GM20000 (cell line): ENCODE data around the gene CYP2W1.

Experiments
- DNase-seq: peaks from one replicate; pipeline ENCODE4 v3.0.0; 2012; ENCODE audit warnings: low spot score
- TF ChIP-seq, protein P1 (sequence below): IDR thresholded peaks from 2 replicates; pipeline ENCODE4 v1.5.1; 2012; ENCODE audit warnings: mild to moderate bottlenecking, control low read depth; ENCODE audit errors: extremely low read depth, missing control alignments

The CYP2W1 gene

DNA sequence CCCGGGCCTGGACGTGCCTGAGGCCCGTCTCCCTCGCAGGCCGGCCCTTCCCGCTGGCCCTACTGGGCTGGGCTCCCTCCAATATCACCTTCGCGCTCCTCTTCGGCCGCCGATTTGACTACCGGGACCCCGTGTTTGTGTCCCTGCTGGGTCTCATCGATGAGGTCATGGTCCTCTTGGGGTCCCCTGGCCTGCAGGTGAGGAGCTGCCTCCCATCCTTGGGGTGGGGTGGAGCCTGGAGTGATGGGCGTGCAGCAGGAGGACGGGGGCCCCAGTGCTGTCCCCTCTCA lies 2.1 kb downstream of the CYP2W1 start:
- TF ChIP-seq, protein P1, sequence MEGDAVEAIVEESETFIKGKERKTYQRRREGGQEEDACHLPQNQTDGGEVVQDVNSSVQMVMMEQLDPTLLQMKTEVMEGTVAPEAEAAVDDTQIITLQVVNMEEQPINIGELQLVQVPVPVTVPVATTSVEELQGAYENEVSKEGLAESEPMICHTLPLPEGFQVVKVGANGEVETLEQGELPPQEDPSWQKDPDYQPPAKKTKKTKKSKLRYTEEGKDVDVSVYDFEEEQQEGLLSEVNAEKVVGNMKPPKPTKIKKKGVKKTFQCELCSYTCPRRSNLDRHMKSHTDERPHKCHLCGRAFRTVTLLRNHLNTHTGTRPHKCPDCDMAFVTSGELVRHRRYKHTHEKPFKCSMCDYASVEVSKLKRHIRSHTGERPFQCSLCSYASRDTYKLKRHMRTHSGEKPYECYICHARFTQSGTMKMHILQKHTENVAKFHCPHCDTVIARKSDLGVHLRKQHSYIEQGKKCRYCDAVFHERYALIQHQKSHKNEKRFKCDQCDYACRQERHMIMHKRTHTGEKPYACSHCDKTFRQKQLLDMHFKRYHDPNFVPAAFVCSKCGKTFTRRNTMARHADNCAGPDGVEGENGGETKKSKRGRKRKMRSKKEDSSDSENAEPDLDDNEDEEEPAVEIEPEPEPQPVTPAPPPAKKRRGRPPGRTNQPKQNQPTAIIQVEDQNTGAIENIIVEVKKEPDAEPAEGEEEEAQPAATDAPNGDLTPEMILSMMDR: no peak

DNA sequence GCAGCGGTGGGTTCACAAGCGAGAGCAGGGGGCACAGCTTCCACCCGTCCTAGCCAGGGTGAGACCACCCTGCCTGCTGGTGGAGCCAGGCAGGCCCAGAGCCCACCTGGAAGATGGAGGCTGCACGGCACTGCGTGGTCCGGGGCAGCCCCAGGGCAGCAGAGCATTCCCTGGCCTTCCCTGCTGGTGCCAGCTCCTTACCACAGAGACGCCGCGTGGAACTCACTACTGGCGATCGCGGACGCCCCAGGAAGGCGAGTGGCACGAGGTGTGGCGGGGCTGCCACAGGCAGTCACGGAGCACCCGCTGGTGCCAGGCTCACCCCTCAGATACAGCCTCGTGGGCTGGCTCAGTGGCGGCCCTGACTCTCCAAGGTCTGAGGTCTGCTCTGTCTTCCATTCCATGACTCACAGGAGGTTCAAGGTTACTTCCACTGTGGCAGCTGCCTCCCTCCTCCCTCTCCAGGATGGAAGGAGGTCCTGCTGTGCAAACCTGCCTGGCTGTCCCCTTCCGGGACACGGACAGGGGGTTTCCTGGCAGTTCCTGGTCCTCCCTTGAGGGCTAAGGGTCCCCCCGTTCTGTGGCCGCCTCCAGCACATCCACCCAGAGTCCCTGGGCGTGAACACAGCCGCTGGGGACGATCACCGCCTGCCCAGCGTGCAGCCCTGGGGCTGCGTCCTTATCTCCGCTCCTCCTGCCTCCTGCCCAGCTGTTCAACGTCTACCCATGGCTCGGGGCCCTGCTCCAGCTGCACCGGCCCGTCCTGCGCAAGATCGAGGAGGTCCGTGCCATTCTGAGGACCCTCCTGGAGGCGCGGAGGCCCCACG lies 3.1 kb downstream of the CYP2W1 start:
- no peak for DNase-seq
- TF ChIP-seq, protein P1: no peak

More for the DNA sequence above, 2.1 kb downstream of the CYP2W1 start:
- DNase-seq: no peak

DNA sequence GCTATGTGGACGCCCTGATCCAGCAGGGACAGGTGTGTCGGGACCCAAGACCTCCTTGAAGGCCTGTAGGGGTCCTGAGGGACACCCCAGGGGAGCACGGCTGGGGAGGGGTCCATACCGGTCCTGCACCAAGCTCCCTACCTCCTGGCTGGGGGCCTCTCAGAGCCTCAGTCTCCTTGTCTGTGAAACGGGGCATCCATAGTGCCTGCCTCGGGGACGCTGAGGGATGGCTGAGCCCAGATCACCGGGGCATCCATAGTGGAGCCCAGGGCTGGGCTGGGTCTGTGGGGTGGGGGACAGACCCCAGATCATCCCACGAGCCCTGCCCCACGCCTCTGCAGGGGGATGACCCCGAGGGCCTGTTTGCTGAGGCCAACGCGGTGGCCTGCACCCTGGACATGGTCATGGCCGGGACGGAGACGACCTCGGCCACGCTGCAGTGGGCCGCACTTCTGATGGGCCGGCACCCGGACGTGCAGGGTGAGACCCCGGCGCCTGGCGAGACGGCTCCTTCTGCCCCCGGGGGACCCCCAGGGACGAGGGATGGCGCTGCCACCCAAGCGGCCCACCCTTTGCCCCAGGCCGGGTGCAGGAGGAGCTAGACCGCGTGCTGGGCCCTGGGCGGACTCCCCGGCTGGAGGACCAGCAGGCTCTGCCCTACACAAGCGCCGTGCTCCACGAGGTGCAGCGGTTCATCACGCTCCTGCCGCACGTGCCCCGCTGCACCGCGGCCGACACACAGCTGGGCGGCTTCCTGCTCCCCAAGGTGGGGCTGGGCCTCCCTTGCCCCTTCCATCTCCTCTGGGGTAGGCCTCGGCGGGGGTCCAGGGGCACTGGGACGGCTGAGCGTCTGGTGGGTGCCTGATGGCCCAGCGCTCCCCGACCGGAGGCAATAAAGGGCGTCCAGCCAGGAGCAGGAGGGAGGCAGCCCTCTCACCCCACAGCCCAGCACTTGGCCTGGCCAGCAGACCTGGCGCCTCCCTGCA lies 4.1 kb downstream of the CYP2W1 start:
- TF ChIP-seq, protein P1: no peak
- no peak for DNase-seq

DNA sequence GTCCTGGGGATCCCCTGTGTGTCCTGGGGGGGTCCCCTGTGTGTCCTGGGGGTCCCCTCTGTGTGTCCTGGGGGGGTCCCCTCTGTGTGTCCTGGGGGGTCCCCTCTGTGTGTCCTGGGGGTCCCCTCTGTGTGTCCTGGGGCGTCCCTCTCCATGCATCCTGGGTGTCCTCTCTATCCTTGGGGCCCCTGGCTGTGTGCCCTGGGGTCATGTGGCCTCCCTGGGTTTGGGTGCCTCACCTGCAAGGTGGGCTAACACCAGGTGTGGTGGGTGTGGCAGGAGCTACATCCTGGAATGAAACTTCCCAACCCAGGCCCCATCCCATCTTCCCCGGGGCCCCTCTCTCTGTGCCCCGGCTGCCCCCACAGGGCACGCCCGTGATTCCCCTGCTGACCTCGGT lies 4.9 kb downstream of the CYP2W1 start:
- TF ChIP-seq, protein P1: no peak
- DNase-seq: no peak

DNA sequence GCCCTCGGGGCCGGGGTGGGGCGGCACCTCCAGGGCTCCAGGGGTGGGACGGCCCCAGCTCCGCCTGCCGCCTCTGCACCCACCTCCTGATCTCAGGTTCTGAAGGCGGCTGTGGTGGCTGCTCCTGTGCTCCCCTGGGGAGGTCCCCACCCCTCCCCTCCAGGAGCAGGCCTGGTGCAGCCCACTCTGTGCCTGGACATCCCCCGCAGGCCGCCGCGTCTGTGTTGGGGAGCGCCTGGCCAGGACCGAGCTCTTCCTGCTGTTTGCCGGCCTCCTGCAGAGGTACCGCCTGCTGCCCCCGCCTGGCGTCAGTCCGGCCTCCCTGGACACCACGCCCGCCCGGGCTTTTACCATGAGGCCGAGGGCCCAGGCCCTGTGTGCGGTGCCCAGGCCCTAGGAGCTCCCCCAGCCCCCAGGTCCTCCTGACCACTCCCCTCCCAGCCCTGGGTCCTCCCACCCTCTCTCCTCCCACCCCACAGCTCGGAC lies 5.5 kb downstream of the CYP2W1 start:
- DNase-seq: peak; percentile 79
- TF ChIP-seq, protein P1: no peak

DNA sequence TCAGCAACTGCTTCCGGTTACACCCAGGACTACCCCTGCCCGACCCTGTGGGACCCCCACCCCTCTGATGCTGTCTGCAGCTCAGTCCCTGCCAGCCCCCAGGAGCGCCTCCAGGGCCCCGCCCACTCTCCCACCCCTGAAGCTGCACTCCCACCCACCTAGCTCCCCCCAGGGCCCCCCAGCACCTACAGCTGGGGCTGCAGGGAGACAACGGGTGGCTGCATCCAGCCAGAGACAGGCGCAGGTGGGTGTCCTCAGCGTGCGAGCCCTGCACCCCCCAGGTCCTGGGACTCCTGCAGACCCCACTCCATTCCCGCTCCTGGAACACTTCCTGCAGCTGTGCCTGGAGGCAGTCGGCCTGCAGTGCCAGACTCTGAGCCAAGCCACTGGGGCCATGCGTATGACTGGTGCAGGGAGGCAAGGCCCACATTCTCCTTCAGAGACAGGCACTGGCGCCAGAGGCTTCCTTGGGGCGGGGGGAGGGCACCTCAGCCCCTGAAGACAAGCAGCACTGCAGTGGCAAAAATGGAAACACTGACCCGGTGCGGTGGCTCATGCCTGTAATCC lies 6.1 kb downstream of the CYP2W1 start:
- no peak for DNase-seq
- TF ChIP-seq, protein P1: no peak
